HG02840 (cell line): ENCODE data around the gene DLG2.
"Not testable (repeated sequence)": the region's sequence is repeated elsewhere in the genome, so short reads cannot be mapped to it uniquely, and the experiment has no call there.

Source experiments
- ATAC-seq: cut with Tn5 transposase; IDR thresholded peaks from one replicate; pipeline ENCODE4 v1.9.1; 2021; ENCODE audit warnings: mild to moderate bottlenecking, moderate library complexity, moderate number of reproducible peaks; ENCODE audit not compliant: unreplicated experiment, low FRiP score

The DLG2 gene

DNA sequence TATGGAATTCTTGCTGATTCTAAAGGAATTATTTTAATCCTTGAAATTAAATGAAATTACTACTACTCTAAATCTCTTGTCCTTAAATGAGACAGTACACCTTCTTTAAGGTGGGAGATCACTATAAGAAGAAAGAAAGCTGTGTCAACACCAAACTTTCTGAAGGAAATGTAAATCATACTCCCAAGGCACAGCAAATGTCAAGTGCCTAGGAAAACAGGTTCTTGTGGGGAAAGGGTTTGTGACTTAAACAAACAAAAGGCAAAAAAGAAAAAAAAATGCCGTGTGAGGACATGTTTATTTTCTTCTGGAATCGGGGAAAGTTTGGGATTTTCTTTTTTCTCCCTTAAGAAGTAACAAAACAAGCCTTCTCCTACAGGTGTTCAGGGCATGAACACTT lies 745.1 kb downstream of the DLG2 start:
- ATAC-seq = no peak

DNA sequence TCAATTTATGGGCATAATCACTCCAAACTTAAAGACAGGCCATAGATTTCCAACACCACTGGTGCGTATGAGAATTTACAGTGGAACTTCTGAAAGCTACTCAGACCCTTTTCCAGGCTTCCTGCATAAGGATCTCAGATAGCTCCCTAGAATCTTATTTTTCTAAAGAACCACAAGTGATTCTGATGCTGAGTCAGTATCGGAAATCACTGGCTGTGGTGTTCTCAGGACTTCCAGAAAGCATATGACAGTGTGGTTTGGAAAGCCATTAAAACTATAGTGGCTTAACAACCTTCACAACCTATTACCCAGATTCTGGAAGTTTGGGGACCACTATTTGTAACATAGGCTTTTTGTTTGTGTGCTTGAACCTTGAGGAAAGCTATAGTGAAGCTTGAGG lies 756.0 kb downstream of the DLG2 start:
- ATAC-seq = no peak

DNA sequence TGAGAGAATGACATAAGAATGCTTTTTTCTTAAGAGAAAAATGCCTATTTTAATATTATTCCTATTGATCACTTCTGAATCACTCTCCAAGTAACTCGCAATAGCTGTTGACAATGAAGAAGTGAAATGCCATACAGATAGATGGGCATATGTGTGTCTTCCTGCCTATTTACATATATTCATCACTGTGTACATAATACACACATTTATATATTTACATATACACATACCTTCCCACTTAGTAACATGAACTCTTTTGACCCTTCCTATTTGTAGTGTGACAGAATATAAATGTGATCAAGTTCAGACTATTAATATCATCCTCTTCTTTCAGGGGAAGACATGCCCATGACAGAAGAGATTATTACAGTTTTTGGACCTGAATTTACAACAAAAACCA lies 756.7 kb downstream of the DLG2 start:
- no peak for ATAC-seq

DNA sequence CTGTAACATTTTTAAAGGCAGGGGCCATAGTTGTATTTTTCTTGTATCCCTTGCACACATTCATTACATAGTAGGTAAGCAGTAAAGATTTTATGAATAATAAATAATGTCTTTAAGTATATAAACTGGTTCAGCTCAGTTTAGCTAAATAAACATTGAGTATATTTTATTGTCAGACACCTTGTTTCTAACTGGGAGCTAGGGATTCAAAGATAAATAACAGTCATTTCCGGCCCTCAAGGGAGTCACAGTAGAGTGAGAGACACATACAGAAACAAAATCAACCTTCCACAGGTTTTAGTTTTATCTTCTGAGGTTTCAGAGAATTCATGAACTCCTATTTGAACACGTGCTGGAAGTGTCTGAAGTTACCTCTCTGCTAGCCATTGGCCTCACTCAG lies 760.2 kb downstream of the DLG2 start:
- ATAC-seq = no peak

DNA sequence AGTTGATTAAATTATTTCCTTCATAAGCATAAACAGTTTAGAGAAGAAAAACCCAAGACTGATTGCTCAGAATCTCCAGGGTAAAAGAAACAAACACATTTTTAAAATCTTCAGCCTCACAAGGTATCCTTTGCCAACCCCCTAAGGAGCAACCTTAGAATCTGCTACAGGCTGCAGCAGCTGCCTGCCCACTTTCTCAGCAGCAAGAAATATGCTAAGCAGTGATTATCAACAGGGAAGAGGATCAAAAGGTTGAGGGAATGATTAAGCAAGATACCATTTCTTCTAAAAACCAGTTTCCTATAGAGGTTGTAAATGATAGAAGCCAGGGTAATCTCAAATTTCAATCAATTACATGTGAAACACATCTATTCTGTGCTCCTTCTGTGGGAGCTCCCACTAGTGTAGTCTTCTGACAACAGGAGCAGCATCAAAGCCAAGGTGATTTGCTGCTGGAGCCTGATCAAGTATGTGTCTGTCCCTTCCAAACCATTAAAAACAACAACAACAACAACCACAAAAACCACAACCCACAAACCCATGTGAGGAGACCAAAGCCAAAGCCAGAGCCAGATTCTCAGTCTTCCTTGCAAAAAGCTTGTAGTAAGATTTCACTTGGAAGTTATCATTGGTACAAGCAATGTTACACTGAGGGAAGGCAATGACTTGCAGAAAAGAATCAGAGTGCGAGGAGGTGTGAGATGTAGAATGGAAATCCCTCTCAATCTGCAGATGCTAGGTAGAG lies 761.2 kb downstream of the DLG2 start:
- no peak for ATAC-seq

DNA sequence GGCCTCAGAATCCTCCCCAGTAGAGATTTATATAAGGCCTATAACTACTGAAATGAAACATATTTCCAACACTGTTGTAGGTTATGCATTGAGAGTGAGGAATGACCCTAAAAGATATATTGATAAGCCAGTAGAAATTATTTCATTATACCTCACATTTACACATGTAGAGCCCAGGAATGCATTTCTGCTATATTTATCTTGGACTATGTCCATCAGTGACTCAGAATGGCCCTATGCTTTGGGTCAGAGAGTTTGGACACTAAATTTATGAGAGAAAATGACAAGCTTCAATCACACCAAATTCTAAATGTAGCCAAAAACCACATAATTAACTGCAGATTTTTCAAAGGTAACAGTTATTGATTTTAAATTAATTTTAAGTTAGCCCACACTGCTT lies 761.9 kb downstream of the DLG2 start:
- no peak for ATAC-seq

DNA sequence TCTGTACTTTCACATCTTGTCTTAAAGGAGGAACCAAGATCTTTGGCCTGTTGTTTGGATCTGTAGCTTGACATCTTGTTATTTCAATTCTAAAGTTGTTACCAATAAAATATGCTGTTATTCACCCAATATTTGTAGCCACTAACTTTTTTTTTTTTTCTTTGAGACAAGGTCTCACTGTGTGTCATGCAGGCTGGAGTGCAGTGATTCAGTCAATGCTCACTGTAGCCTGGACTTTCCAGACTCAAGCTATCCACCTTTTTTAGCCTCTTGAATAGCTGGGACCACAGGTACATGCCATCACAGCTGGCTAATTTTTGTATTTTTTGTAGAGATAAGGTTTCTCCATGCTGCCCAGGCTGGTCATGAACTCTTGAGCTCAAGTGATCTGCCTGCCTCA lies 769.4 kb downstream of the DLG2 start:
- no peak for ATAC-seq

DNA sequence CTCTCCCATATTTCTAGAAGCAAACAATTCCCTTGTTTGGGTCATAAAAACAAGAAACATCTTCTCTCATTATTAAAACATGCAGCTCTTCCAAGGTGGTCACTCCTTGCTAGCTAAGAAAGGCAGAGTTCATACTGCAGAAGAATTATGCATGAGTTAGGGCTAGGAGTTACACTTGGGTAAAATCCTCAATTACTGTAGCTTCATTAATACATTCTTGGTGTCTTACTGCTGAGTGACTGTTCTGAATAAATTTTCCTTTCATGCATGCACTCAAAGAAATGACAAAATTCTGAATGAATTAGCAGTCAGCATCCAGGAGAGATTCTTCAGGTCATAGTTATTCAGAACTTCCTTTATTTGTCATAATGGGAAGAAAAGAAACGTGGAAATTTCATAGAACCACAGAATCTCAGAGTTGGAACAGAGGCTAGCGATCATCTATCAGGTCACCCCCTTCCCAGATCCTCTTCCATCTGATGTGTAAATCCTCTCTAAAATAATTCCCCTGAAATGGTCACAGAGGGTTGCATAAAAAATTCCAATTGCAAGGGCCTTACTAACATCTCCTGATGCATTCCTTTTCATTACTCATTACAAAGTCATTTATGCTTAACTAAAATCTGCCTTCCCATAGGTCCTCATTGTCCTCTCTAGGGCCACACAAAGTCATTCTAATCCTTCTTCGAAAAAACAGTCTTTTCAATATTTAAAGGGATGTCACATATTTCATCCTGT lies 771.5 kb downstream of the DLG2 start:
- no peak for ATAC-seq

DNA sequence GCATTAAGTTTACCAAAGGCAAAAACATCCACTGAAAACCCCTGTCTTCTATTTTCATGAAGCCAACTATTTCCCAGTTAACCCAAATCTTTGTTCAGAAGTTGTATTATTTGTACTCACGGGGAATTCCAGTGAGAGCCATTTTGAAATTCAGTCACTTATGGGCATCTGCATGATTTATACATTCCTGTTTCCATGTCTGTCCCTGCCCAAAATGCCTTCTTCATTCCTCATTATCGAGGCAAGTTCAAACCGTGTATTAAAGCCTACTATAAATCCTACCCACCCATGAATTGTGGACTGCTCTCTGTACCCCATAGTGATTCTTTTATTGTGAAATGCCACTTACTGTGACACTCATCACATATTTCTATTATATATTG lies 772.7 kb downstream of the DLG2 start:
- no peak for ATAC-seq

DNA sequence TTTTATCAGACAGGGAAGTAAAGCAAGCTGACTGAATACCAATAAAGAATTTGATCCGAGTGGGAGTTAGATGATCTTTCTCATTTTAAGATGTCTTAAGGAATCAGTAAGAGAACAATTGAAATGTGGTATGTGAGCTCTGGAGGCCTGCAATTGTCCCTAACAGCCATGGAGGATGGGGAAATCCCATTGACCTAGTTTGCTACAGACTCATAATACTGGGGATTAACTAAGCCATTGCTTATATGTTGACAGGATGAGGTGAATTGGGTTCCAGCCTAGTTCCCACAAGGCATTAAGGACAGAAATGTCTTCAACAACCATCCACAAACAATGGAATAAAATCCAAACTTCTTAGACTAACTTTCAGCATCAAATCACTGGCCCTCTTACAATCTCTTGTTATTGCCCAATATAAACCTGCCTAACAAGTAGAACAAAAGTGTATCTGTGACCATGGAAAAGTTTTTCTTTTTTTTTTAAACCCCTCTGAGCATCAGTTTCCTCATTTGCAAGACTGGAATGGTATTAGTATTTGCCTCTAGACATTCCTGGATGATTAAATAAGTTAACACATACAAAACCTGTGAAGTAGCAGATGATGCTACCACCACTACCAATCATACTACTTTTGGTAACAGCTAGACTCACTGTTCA lies 773.2 kb downstream of the DLG2 start:
- no peak for ATAC-seq

DNA sequence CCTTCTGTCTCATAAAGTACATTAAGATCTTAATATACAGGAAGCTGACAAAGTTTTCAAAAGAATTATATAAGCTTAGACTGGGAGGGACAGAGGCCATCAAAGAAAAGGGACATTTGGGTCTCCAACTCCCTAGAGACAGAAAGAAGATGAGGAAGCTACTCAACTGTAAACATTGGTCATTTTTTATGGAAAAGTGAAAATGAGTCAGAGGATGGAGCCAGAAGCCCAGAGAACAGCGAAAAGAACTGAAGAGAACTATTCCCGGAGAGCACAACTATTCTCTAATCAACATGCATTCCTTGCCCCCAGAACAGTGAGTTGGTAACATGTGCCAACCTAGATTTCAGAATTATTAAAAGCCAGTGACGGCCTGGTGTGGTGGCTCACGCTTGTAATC lies 779.3 kb downstream of the DLG2 start:
- ATAC-seq = no peak

DNA sequence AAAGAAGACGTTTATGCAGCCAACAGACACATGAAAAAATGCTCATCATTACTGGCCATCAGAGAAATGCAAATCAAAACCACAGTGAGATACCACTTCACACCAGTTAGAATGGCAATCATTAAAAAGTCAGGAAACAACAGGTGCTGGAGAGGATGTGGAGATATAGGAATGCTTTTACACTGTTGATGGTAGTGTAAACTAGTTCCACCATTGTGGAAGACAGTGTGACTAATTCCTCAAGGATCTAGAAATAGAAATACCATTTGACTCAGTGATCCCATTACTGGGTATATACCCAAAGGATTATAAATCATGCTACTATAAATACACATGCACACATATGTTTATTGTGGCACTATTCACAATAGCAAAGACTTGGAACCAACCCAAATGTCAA lies 786.9 kb downstream of the DLG2 start:
- ATAC-seq = not testable (repeated sequence)

DNA sequence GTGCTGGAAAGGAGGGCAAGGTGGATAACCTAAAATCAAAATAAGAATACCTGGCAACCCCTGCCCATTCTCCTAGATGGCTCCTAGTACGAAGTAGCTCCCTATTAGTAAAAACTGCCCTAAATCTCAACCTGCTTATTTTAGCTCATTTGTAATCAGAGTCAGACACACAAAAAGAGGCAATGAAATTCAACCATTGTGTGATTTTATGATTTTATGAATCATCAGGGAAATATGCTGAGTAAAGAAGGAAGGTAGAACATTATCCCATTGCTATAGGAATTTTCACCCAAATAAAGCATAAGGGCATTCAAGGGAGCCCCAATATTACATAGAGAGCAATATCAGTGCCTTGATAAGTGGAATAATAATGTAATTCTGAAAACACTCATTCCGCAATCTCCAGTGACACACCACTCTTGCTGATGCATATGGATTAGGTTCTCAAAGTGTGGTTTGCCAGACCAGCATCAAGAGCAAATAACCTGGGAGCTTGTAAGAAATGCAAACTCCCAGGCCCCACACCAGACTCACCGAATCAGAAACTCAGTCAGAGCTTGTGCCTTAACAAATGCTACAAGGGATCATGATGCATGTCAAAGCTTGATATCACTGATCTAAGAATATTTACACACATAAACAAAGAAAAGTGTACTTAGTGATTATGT lies 789.6 kb downstream of the DLG2 start:
- ATAC-seq = no peak

DNA sequence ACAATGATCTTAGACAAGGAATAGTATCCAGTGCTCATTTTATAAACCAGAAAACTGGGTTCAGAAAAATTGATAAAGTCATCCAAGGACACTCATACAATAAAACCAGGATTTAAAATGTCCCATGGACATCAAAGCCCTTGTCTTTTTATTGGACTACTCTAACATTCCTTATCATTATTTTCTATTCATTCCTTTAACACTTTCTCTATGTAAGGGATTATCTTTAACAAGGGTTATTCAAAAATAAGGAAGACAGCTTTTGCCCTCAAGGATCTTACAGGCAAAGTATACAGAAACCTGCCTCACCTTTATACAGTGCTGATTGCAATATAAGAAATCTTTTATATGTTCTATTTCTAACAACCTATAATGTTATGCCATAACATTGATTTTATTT lies 790.8 kb downstream of the DLG2 start:
- ATAC-seq = no peak

DNA sequence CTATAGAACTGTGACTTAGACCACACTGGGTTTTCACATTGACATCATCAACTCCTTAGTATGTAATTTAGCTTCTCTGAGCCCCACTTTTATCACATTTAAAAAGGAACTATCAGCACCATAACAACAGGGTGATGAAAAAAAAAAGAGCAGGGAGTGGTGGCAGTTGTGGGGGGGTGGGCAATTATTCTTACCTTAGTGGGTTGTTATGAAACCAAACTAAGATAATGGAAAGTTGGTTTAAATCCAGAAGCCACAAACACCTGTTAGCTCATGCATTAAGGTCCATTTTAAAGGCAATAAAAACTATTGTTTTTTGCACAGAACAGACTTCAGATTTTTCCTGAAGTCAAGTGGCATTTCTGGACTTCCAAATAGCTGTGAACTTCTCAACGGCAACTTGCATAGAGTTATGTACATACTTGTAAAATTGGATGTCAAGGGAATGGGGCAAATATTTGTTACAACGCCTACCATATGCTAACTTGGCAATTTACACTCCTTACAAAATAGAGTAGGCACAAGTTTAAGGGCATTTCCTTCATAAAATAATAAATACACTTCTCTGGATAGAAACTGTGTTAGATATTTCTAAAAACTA lies 793.6 kb downstream of the DLG2 start:
- ATAC-seq = no peak

DNA sequence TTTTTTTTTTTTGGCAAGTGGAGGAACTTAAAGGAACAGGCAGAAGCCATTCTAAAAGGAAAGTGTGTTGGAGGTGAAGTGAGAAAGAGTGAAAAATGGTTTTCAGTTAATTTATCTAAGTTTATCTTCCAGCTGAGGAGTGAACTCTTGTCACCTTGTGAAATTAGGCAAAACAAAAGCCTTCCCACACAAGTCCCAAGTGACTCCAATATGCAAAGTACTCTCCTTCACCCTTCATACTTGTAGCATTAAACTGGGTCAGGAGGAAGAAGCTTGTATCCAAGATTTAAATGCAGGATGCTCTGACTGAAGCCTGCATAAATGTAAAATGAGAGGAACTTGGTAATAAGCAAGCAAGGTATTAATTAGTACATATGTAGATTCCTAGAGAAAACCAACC lies 796.8 kb downstream of the DLG2 start:
- ATAC-seq = no peak

DNA sequence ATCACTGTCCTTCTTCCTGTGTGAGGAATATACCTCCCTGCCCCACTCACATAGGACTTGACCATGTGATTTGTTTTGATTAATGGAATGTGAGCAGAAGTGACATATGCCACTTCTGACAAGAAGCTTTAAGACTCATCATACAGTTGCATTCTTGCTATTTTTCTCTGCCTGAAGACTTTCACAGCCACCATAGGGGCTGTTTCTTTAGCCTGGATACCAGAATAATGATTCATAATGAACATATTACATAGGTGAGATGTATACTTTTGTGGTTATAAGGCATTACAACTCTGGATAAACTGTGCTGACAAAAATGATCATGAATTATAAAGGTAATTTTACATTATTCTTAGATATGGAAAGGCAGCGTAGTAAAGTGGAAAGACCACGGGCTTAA lies 798.0 kb downstream of the DLG2 start:
- no peak for ATAC-seq

DNA sequence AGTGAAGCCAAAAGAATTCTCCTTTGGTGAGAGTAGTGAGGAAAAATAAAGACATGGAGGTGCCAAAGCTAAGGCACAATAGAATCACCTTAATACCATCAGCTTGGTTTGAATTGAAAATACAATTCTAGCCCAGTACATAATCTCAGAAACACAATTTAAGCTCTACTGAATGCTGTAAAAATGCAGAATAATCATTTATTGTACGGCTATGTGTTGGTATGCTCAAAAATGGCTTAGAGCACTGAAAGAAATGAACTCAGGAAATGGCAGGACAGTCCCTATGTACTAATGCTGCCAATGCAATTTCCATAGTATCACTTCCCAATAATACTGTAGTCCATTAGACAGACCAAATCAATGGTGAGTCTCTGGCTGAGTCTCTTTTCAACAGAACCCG lies 798.5 kb downstream of the DLG2 start:
- ATAC-seq = no peak

DNA sequence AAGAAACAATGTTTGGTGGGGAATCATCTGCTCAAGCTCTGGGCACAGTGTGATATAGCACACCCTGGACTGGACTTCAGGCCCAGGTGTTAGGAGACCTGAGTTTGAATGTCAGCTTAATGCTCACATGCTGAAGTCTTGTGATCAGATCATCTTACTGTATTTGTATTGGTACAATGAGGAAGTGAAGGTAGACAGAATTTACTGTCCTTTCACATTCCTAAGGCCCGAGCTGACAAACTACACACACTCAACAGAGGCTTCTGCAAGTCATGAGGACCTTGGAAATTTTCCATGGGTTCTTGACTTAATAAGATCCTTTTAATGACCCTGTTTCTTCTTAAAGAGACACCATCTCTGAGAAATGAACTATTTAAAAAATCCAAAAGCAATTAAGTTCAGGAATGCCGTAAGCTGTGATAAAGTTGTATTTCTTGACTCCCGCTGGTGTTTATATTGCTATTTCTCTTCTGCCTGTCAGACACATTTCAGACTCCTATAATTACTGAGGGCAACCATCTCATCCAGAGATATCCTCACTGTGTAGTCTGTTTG lies 802.0 kb downstream of the DLG2 start:
- ATAC-seq = no peak

DNA sequence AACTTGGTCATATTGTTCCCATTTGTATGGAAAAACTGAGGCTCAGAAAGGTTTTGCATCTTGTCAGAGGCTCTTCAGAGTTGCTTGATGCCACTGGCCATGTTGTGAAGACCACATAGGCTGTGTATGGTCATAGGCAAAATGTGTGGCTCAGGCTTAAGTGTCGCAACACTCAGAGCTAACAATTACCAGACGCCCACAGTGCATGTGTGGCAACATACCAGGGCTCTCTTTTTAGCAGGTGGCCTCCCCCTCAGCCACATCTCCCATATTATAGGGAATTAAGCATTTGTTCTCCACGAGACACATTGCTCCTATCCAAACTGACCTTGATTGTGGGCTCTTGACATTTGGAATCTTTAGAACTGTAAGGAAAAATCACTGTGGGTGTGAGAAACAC lies 802.5 kb downstream of the DLG2 start:
- no peak for ATAC-seq

DNA sequence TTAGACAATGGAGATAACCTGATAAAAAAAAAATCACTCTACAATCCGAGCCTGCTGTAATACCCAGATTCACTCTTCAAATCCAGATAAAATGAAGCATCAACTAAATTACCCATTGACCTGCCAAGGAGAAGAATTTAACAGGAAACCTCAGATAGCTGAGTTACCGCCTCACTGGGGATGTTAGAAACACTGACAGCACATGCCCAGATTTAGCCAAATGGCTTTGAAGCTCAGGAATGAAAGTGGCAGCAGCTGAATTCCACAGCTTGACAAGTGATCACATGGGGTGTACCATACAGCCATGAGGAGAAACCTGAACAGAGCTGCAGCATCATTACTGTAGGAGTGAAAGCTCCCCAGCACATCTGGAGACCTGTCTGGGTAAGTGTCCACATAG lies 807.6 kb downstream of the DLG2 start:
- no peak for ATAC-seq
